K562 (cell line): ENCODE measurements around the gene MYOM1. TPM values are rescaled to one million over a fixed set of nuclear protein-coding genes. Genes with fewer than 3 reads are reported as not detected.
A peak's percentile ranks its signal among the peaks of the same experiment; 100 is the strongest.

ENCODE experiments used
- ARID2 ChIP-seq: fragments of 450-650 bp; IDR thresholded peaks from 2 replicates; pipeline ENCODE4 v1.6.1; 2017; ENCODE audit warnings: antibody characterized with exemption, mild to moderate bottlenecking
- ATF7 ChIP-seq: fragments of 450-650 bp; IDR thresholded peaks from 2 replicates; pipeline ENCODE4 v1.7.1; 2014; ENCODE audit warnings: mild to moderate bottlenecking, moderate library complexity
- BCL6 ChIP-seq: fragments of 250-450 bp; sonication (Bioruptor Pico); IDR thresholded peaks from 2 replicates; pipeline ENCODE4 v1.4.0; 2020
- GABPA ChIP-seq: fragments of 200-800 bp; sonication (Bioruptor generic); conservative IDR thresholded peaks from 2 replicates; pipeline ENCODE4 v1.6.1; 2016; ENCODE audit warnings: low read depth, missing genetic modification characterization, missing compliant biosample characterization
- HLTF ChIP-seq: fragments of 450-650 bp; IDR thresholded peaks from 2 replicates; pipeline ENCODE4 v1.6.1; 2016
- IRF9 ChIP-seq: fragments of 450-650 bp; IDR thresholded peaks from 2 replicates; pipeline ENCODE4 v1.6.1; 2016; ENCODE audit warnings: missing biosample characterization, missing genetic modification characterization
- NFIC ChIP-seq: fragments of 450-650 bp; IDR thresholded peaks from 2 replicates; pipeline ENCODE4 v1.6.1; 2017; ENCODE audit warnings: mild to moderate bottlenecking, inconsistent platforms
- NFRKB ChIP-seq: fragments of 450-650 bp; IDR thresholded peaks from 2 replicates; pipeline ENCODE4 v1.6.1; 2016; ENCODE audit warnings: low read depth
- POLR2H ChIP-seq: IDR thresholded peaks from 2 replicates; pipeline ENCODE4 v1.6.1; 2016; ENCODE audit warnings: missing genetic modification characterization, low read depth, mild to moderate bottlenecking, control low read depth, missing compliant biosample characterization, moderate library complexity
- PRDM10 ChIP-seq: fragments of 450-650 bp; IDR thresholded peaks from 2 replicates; pipeline ENCODE4 v1.6.1; 2018; ENCODE audit not compliant: partially characterized antibody
- ZBTB43 ChIP-seq: sonication (generic); formaldehyde crosslinking; IDR thresholded peaks from 2 replicates; pipeline ENCODE4 v1.8.0; 2023; ENCODE audit warnings: mild to moderate bottlenecking, missing genetic modification reagents
- ZC3H4 ChIP-seq: sonication (generic); formaldehyde crosslinking; IDR thresholded peaks from 2 replicates; pipeline ENCODE4 v1.9.0; 2021; ENCODE audit warnings: missing genetic modification reagents, borderline replicate concordance
- ZNF232 ChIP-seq: sonication (generic); formaldehyde crosslinking; IDR thresholded peaks from 2 replicates; pipeline ENCODE4 v1.8.0; 2022; ENCODE audit warnings: mild to moderate bottlenecking, missing genetic modification reagents
- ZNF3 ChIP-seq: fragments of 250-450 bp; sonication (Bioruptor Pico); IDR thresholded peaks from 2 replicates; pipeline ENCODE4 v1.5.0; 2021; ENCODE audit warnings: mild to moderate bottlenecking, moderate library complexity
- ZNF318 ChIP-seq, 2 experiments: fragments of 450-650 bp; IDR thresholded peaks; 2 replicates each; pipeline ENCODE4 v1.6.1; 2016; ENCODE audit warnings: mild to moderate bottlenecking in 2 of 2, borderline replicate concordance in 1 of 2, low read depth in 1 of 2, moderate library complexity in 1 of 2
- polyA plus RNA-seq, 8 experiments: library from polyadenylated mRNA; depleted of rRNA in 4 of 8; stranded (reverse) in 5 of 8; unstranded in 3 of 8; fragments of >200 nt; fragmentation: Nextera tagmentation in 2 of 8; fragmentation: Illumina TruSeq in 1 of 8; extraction: Ambion mirVana in 2 of 8; extraction: Trizol in 1 of 8; gene quantifications; 2 replicates each; pipeline versions ENCODE4 v1.2.1 to v1.2.3, GENCODE V29; 2011 to 2014; ENCODE audit warnings: inconsistent platforms in 1 of 8, missing spikeins in 1 of 8
- total RNA-seq, 7 experiments: library from RNA; depleted of rRNA in 6 of 7; stranded (reverse); fragments of >200 nt in 6 of 7; fragmentation: Illumina TruSeq in 2 of 7; extraction: Trizol in 2 of 7; gene quantifications; 2 replicates each; pipeline versions ENCODE4 v1.2.1 to v1.2.3, GENCODE V29; 2011 to 2021; ENCODE audit warnings: low replicate concordance in 1 of 7

Gene MYOM1
- total and polyA plus RNA-seq, 9 of the 15 experiments (the other 6 are each of a cell fraction or from before 2014, with no cell fraction given) = 0.01 to 0.62 (median 0.25) TPM

GRCh38 chr18:3037423-3037915 is 182.3 kb downstream of the MYOM1 start (continued):
- TF ChIP-seq ZNF318 (IDR thresholded peaks at IDR 0.05; ENCODE audit: borderline replicate concordance in 1 of 2, low read depth in 1 of 2) (0 out of 4 replicates have a peak, but pooled peaks of 1 of the 2 experiments have one; percentile 37), ZBTB43 (CRISPR knock-in tag) (no peak), HLTF (no peak), BCL6 (no peak), ARID2 (no peak), ZNF3 (CRISPR knock-in tag) (no peak), PRDM10 (peak; percentile 86), ZNF232 (CRISPR knock-in tag) (no peak), POLR2H (tag) (no peak; the same call in 1 of the 2 replicates), NFIC (0 out of 2 replicates have a peak, but pooled peaks have one; percentile 10), NFRKB (peak; percentile 90), ZC3H4 (CRISPR knock-in tag) (no peak), ATF7 (peak; percentile 50; the same call in 1 of the 2 replicates), IRF9 (tag) (no peak), GABPA (tag) (peak; percentile 69)
